Adrenal gland (tissue), 12 donors: Measurements from ENCODE around the gene PTPN14. TPM values are rescaled to one million over a fixed set of nuclear protein-coding genes. Genes with fewer than 3 reads are reported as not detected.

Experiments used
- DNase-seq, 7 donors: peaks; one replicate each; pipeline ENCODE4 v3.0.0-alpha.2; 2019 to 2020
- H3K27ac ChIP-seq, 5 donors: fragments of 200-600 bp; sonication (generic) in 4 of 5; 1 replicate in 3 of 5; 2 replicates in 2 of 5; pipeline versions ENCODE4 v1.5.1 to v1.8.0; 2016 to 2020; ENCODE audit warnings: mild to moderate bottlenecking in 1 of 5
- H3K27me3 ChIP-seq: fragments of 200-600 bp; 2 replicates; pipeline ENCODE4 v1.8.0; 2021
- H3K36me3 ChIP-seq, 2 donors: fragments of 200-600 bp; replicated peaks in 1 of 2; 1 replicate in 1 of 2; 2 replicates in 1 of 2; pipeline versions ENCODE4 v1.5.1 to v1.8.0; 2018 to 2022
- H3K4me1 ChIP-seq, 2 donors: fragments of 200-600 bp; replicated peaks in 1 of 2; 1 replicate in 1 of 2; 2 replicates in 1 of 2; pipeline versions ENCODE4 v1.5.1 to v1.8.0; 2018 to 2021
- H3K4me3 ChIP-seq, 4 donors: fragments of 200-600 bp; sonication (generic) in 3 of 4; one replicate each; pipeline ENCODE4 v1.5.1; 2016 to 2018
- H3K9me3 ChIP-seq, 3 donors: fragments of 200-600 bp; sonication (generic) in 1 of 3; replicated peaks in 1 of 3; 1 replicate in 2 of 3; 2 replicates in 1 of 3; pipeline versions ENCODE4 v1.5.1 to v1.8.0; 2016 to 2021
- CTCF ChIP-seq, 6 experiments: fragments of 450-650 bp in 4 of 6; fragments of 200-600 bp in 2 of 6; sonication (generic) in 1 of 6; IDR thresholded peaks; 1 replicate in 5 of 6; 2 replicates in 1 of 6; pipeline versions ENCODE4 v1.5.1 to v1.8.0; 2016 to 2021; ENCODE audit warnings: antibody characterized with exemption in 6 of 6, mild to moderate bottlenecking in 2 of 6, moderate library complexity in 1 of 6
- POLR2A ChIP-seq, 2 donors: fragments of 450-650 bp; IDR thresholded peaks; one replicate each; pipeline ENCODE4 v1.6.1; 2017; ENCODE audit warnings: antibody characterized with exemption in 2 of 2, mild to moderate bottlenecking in 2 of 2, moderate library complexity in 1 of 2
- WGBS, 4 donors: extraction: QIAGEN DNeasy Blood & Tissue Kit in 2 of 4; methylation state at CpG; one replicate each; pipeline versions ENCODE4 v1.1.5 to v1.1.7; 2013 to 2017; 5-methylcytosine and 5-hydroxymethylcytosine counted together
- intact Hi-C, 2 donors: fragments of 100-400 bp; cut with DNase I; formaldehyde crosslinking; loops; one replicate each; pipeline versions ENCODE4 v1.14.1 to v1.15.0; 2022 to 2023
- polyA plus RNA-seq, 3 donors: library from polyadenylated mRNA; stranded (reverse); fragments of 200-250 nt in 2 of 3; fragments of 350-450 nt in 1 of 3; fragmentation: Illumina TruSeq in 1 of 3; extraction: RNeasy Lipid Tissue Mini Kit (QIAGEN cat#74804) in 1 of 3; gene quantifications; one replicate each; pipeline ENCODE4 v1.2.3, GENCODE V29; 2013 to 2014
- total RNA-seq, 9 donors: library from RNA; depleted of rRNA in 4 of 9; stranded (reverse); fragments of >200 nt in 4 of 9; fragments of 120-200 nt in 1 of 9; fragmentation: NEBNext Ultra II Directional in 1 of 9; extraction: Animal tissue kit (Norgen Biotek cat#: 25700) in 1 of 9; gene quantifications; one replicate each; pipeline versions ENCODE4 v1.1.0 to v1.2.4, GENCODE V29; 2013 to 2023
- donor health status: healthy with polysubstance abuse.
- donor health status: Bipolar disorder and iron deficiency.
- donor health status: DM: yes; HTN: yes; CAD: no.
- donor health status: DM: no; HTN: no; CAD: no.
- donor health status: DM: no; HTN: no; CAD: no.
- donor health status: DM: yes; HTN: yes; CAD: no.

Gene PTPN14
- total and polyA plus RNA-seq, 12 donors, result 7.9 to 96.2 (median 32.0) TPM

GRCh38 chr1:214331827-214332423, 219.5 kb downstream of the PTPN14 start:
- H3K27me3 ChIP-seq, result no peaks in the 10 kb centered on the region

GRCh38 chr1:214331180-214331579, 220.2 kb downstream of the PTPN14 start:
- intact Hi-C loops, result loop anchor here (5.0 to 10.0 kb wide), 2 partner anchors 256 to 1194 kb away; no protein-coding TSS in a partner anchor
- no peaks in the 10 kb centered on the region for H3K36me3 ChIP-seq
- no peak overlapping the region for H3K4me3 ChIP-seq
- no peaks in the 10 kb centered on the region for H3K27me3 ChIP-seq
- H3K27ac ChIP-seq, result no peak overlapping the region
- H3K9me3 ChIP-seq, result no peaks in the 10 kb centered on the region
- TF ChIP-seq POLR2A (IDR thresholded peaks at IDR 0.05) (no peak), CTCF (IDR thresholded peaks at IDR 0.05) (no peak)
- DNase-seq, result peak in 6 of 7 donors; percentile 31 to 63 (median 54)
- WGBS, 4 donors, result 91 to 100% (median 98%) methylated on average over 1 of the region's 1 CpG
- peaks cover 0 to 10% of the 10 kb centered on the region in 2 donors for H3K4me1 ChIP-seq

More at GRCh38 chr1:214331827-214332423, 219.5 kb downstream of the PTPN14 start:
- peak in 1 of 7 donors; percentile 62 for DNase-seq
- H3K36me3 ChIP-seq, result no peaks in the 10 kb centered on the region
- intact Hi-C loops, result loop anchor here (5.0 to 10.0 kb wide), 2 partner anchors 255 to 1193 kb away; no protein-coding TSS in a partner anchor
- H3K4me1 ChIP-seq, result peaks cover 0 to 8% of the 10 kb centered on the region in 2 donors
- H3K4me3 ChIP-seq, result no peak overlapping the region
- 73 to 84% (median 77%) methylated on average over 9 of the region's 9 CpGs for WGBS, 4 donors
- no peaks in the 10 kb centered on the region for H3K9me3 ChIP-seq
- peak; percentile 23 to 61 (median 52) for TF ChIP-seq CTCF (IDR thresholded peaks at IDR 0.05)
- TF ChIP-seq POLR2A (IDR thresholded peaks at IDR 0.05), result no peak
- no peak overlapping the region for H3K27ac ChIP-seq

GRCh38 chr1:214330715-214331114, 220.7 kb downstream of the PTPN14 start:
- H3K4me1 ChIP-seq, result peaks cover 0 to 10% of the 10 kb centered on the region in 2 donors
- WGBS, 4 donors, result 73 to 89% (median 76%) methylated on average over 12 of the region's 12 CpGs
- no peak overlapping the region for H3K4me3 ChIP-seq
- H3K27me3 ChIP-seq, result no peaks in the 10 kb centered on the region
- intact Hi-C loops, result loop anchor here (5.0 to 10.0 kb wide), 2 partner anchors 257 to 1194 kb away; no protein-coding TSS in a partner anchor
- no peaks in the 10 kb centered on the region for H3K9me3 ChIP-seq
- H3K27ac ChIP-seq, result no peak overlapping the region
- no peak for DNase-seq
- TF ChIP-seq CTCF (IDR thresholded peaks at IDR 0.05) (no peak), POLR2A (IDR thresholded peaks at IDR 0.05) (no peak)
- no peaks in the 10 kb centered on the region for H3K36me3 ChIP-seq

GRCh38 chr1:214330222-214330621, 221.2 kb downstream of the PTPN14 start:
- TF ChIP-seq POLR2A (IDR thresholded peaks at IDR 0.05) (no peak), CTCF (IDR thresholded peaks at IDR 0.05) (no peak)
- DNase-seq, result no peak
- intact Hi-C loops, result loop anchor here (5.0 to 10.0 kb wide), 2 partner anchors 257 to 1195 kb away; no protein-coding TSS in a partner anchor
- Histone ChIP-seq H3K9me3 (no peaks in the 10 kb centered on the region), H3K4me1 (peaks cover 0 to 10% of the 10 kb centered on the region in 2 donors), H3K27me3 (no peaks in the 10 kb centered on the region), H3K4me3 (no peak overlapping the region), H3K36me3 (no peaks in the 10 kb centered on the region), H3K27ac (no peak overlapping the region)
- 87 to 95% (median 92%) methylated on average over 3 of the region's 3 CpGs for WGBS, 4 donors
